HG03159 (cell line): Measurements from ENCODE around the gene MCTP1.

Experiments
- ATAC-seq: cut with Tn5 transposase; IDR thresholded peaks from one replicate; pipeline ENCODE4 v1.9.1; 2021; ENCODE audit warnings: mild to moderate bottlenecking, moderate library complexity; ENCODE audit not compliant: unreplicated experiment

MCTP1 gene

GRCh38 chr5:95284572-95285408, at the start of gene MCTP1:
Gene MCTP1 (minus strand): TSS chr5:95285094.
- peak; percentile 29 for ATAC-seq

- ATAC-seq: no peak
Observed at GRCh38 chr5:95332158-95332557, 47.3 kb upstream of the MCTP1 start.

- ATAC-seq: no peak
Observed at GRCh38 chr5:95331358-95331757, 46.5 kb upstream of the MCTP1 start.

- no peak for ATAC-seq
Observed at GRCh38 chr5:95327211-95327610, 42.3 kb upstream of the MCTP1 start.

GRCh38 chr5:95317687-95318086, 32.8 kb upstream of the MCTP1 start:
- ATAC-seq: no peak

- no peak for ATAC-seq
Observed at GRCh38 chr5:95317085-95317484, 32.2 kb upstream of the MCTP1 start.

GRCh38 chr5:95304711-95305110, 19.8 kb upstream of the MCTP1 start:
- ATAC-seq: no peak

- no peak for ATAC-seq
Observed at GRCh38 chr5:95298651-95299050, 13.8 kb upstream of the MCTP1 start.

GRCh38 chr5:95296291-95296690, 11.4 kb upstream of the MCTP1 start:
- no peak for ATAC-seq

- peak; percentile 16 for ATAC-seq
Observed at GRCh38 chr5:95285409-95285755, 488 bp upstream of the MCTP1 start.

GRCh38 chr5:95283761-95284571, 928 bp downstream of the MCTP1 start:
- ATAC-seq: peak; percentile 59

GRCh38 chr5:95283022-95283615, 1.8 kb downstream of the MCTP1 start:
- no peak for ATAC-seq

- no peak for ATAC-seq
Observed at GRCh38 chr5:95281226-95281625, 3.7 kb downstream of the MCTP1 start.

GRCh38 chr5:95280401-95281095, 4.3 kb downstream of the MCTP1 start:
- ATAC-seq: no peak

GRCh38 chr5:95274011-95274410, 10.9 kb downstream of the MCTP1 start:
- no peak for ATAC-seq

GRCh38 chr5:95272316-95272929, 12.5 kb downstream of the MCTP1 start:
- no peak for ATAC-seq

- ATAC-seq: no peak
Observed at GRCh38 chr5:95262933-95263660, 21.8 kb downstream of the MCTP1 start.

- no peak for ATAC-seq
Observed at GRCh38 chr5:95261437-95262175, 23.3 kb downstream of the MCTP1 start.

GRCh38 chr5:95256991-95257390, 27.9 kb downstream of the MCTP1 start:
- ATAC-seq: no peak
